ENCODE results near the gene IFIT1B. TPM values are rescaled to one million over a fixed set of nuclear protein-coding genes. Genes with fewer than 3 reads are reported as not detected.

Gene IFIT1B
- total and polyA plus RNA-seq, 10 of the 15 experiments (the other 5 are each of a cell fraction or from before 2014, with no cell fraction given) = 0.04 TPM; not detected in 9

DNA sequence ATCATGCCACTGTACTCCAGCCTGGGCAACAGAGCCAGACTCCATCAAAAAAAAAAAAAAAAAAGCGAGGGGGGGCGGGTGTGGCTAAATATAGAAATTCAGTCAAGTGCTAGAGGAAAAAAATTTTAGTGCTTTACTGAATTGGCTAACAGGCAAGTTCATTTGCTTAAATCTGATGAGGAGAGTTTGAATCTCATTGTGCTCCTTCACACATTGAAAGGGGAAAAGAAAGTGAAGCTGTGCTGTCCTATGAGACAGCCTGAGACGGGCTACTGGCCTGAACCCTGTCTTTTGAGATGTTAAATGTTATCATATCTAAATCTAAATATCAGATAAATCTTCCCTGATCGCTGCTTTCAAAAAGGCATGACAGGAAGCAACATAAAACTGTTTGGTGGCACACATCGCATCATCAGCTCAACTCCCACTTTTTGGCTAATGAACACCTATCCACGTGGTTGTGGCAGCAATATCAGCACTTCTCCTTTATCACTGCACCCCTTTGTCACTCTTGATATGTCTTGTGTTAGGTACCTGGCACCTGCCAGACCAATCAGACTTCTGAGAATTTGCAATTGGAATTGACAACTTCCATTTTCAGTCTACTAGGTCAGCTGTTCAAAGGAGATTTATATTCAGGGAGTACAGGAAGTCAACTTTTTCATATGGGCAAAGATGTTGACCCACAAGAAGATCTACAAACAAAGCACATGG, 14.0 kb upstream of the IFIT1B start:
- RAD21 ChIA-PET (ENCODE audit: unreplicated experiment) = interaction anchor here (0.9 to 2.6 kb wide), 7 partner anchors 9 to 62 kb away, joined by 3 to 16 read pairs (median 3); partner anchors contain the start of genes IFIT2 and IFIT5
- H3K27ac ChIP-seq (ENCODE audit: control insufficient read depth, insufficient read depth) = peak overlapping the region; percentile 59
- ATAC-seq (peak; percentile 45), DNase-seq (ENCODE audit: low read depth, low spot score) (peak; percentile 39), FAIRE-seq (no peak)
- in situ Hi-C loops (cut with MboI) (no loop called here), intact Hi-C loops (cut with micrococcal nuclease; ENCODE audit: unreplicated experiment) (no loop called here)
- SMC1A ChIA-PET (ENCODE audit: uncharacterized antibody, unreplicated experiment) = interaction anchor here (0.5 to 6.8 kb wide), 13 partner anchors 8 to 262 kb away, joined by 3 to 40 read pairs (median 3); partner anchors contain the start of genes IFIT1 and IFIT2
- H3K79me2 ChIP-seq (ENCODE audit: control insufficient read depth, insufficient read depth, low read length) = no peaks in the 10 kb centered on the region
- 96% methylated on average over 6 of the region's 6 CpGs for WGBS (ENCODE audit: insufficient coverage, insufficient replicate concordance, low lambda C conversion rate, missing lambda C conversion rate)
- CTCF ChIA-PET = interaction anchor here (0.9 to 2.8 kb wide), 11 partner anchors 9 to 145 kb away, joined by 3 to 9 read pairs (median 5); partner anchors contain the start of genes IFIT1, IFIT2 and LIPA
- no peaks in the 10 kb centered on the region for H3K36me3 ChIP-seq (ENCODE audit: control insufficient read depth in 2 of 2, insufficient read depth in 2 of 2, low read length in 1 of 2)
- no peak overlapping the region for H3K4me3 ChIP-seq
- H3K9me3 ChIP-seq (replicated peaks; ENCODE audit: control insufficient read depth, insufficient read depth, low read length) = no peaks in the 10 kb centered on the region
- peak overlapping the region; percentile 38; the same call in 1 of the 2 replicates for H2AFZ ChIP-seq (ENCODE audit: control insufficient read depth, low read depth, low read length)
- peaks cover 25% of the 10 kb centered on the region for H3K4me1 ChIP-seq (ENCODE audit: control insufficient read depth, insufficient read depth, low read length)
- H3K4me2 ChIP-seq (ENCODE audit: control insufficient read depth, insufficient read depth) = peak overlapping the region; percentile 62
- BruUV-seq (replicated peaks) = no TSS peak
- POLR2A ChIA-PET = interaction anchor here (0.6 to 1.2 kb wide), 5 partner anchors 8 to 239 kb away, joined by 3 to 6 read pairs (median 4); no protein-coding TSS in a partner anchor
- H3K9ac ChIP-seq (ENCODE audit: control insufficient read depth, insufficient read depth, low read length) = no peak overlapping the region
- no peaks in the 10 kb centered on the region for H4K20me1 ChIP-seq (ENCODE audit: control insufficient read depth, insufficient read depth)
- H3K27me3 ChIP-seq (replicated peaks in 1 of 2; ENCODE audit: control insufficient read depth in 2 of 2, insufficient read depth in 2 of 2, low read length in 1 of 2) = no peaks in the 10 kb centered on the region
- TF ChIP-seq, protein P1, sequence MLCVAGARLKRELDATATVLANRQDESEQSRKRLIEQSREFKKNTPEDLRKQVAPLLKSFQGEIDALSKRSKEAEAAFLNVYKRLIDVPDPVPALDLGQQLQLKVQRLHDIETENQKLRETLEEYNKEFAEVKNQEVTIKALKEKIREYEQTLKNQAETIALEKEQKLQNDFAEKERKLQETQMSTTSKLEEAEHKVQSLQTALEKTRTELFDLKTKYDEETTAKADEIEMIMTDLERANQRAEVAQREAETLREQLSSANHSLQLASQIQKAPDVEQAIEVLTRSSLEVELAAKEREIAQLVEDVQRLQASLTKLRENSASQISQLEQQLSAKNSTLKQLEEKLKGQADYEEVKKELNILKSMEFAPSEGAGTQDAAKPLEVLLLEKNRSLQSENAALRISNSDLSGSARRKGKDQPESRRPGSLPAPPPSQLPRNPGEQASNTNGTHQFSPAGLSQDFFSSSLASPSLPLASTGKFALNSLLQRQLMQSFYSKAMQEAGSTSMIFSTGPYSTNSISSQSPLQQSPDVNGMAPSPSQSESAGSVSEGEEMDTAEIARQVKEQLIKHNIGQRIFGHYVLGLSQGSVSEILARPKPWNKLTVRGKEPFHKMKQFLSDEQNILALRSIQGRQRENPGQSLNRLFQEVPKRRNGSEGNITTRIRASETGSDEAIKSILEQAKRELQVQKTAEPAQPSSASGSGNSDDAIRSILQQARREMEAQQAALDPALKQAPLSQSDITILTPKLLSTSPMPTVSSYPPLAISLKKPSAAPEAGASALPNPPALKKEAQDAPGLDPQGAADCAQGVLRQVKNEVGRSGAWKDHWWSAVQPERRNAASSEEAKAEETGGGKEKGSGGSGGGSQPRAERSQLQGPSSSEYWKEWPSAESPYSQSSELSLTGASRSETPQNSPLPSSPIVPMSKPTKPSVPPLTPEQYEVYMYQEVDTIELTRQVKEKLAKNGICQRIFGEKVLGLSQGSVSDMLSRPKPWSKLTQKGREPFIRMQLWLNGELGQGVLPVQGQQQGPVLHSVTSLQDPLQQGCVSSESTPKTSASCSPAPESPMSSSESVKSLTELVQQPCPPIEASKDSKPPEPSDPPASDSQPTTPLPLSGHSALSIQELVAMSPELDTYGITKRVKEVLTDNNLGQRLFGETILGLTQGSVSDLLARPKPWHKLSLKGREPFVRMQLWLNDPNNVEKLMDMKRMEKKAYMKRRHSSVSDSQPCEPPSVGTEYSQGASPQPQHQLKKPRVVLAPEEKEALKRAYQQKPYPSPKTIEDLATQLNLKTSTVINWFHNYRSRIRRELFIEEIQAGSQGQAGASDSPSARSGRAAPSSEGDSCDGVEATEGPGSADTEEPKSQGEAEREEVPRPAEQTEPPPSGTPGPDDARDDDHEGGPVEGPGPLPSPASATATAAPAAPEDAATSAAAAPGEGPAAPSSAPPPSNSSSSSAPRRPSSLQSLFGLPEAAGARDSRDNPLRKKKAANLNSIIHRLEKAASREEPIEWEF (IDR thresholded peaks at IDR 0.05; ENCODE audit: insufficient replicate concordance, low read depth, low read length) = no peak
- 0 out of 2 replicates have a peak, but pooled peaks have one; percentile 22 for TF ChIP-seq MXI1 (IDR thresholded peaks at IDR 0.05; ENCODE audit: low read depth, low read length)
- peak; percentile 72; the same call in 1 of the 2 replicates for TF ChIP-seq SPI1 (IDR thresholded peaks at IDR 0.05; ENCODE audit: borderline replicate concordance, insufficient read depth, low read depth, low read length)
- TF ChIP-seq, protein P2, sequence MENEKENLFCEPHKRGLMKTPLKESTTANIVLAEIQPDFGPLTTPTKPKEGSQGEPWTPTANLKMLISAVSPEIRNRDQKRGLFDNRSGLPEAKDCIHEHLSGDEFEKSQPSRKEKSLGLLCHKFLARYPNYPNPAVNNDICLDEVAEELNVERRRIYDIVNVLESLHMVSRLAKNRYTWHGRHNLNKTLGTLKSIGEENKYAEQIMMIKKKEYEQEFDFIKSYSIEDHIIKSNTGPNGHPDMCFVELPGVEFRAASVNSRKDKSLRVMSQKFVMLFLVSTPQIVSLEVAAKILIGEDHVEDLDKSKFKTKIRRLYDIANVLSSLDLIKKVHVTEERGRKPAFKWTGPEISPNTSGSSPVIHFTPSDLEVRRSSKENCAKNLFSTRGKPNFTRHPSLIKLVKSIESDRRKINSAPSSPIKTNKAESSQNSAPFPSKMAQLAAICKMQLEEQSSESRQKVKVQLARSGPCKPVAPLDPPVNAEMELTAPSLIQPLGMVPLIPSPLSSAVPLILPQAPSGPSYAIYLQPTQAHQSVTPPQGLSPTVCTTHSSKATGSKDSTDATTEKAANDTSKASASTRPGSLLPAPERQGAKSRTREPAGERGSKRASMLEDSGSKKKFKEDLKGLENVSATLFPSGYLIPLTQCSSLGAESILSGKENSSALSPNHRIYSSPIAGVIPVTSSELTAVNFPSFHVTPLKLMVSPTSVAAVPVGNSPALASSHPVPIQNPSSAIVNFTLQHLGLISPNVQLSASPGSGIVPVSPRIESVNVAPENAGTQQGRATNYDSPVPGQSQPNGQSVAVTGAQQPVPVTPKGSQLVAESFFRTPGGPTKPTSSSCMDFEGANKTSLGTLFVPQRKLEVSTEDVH (IDR thresholded peaks at IDR 0.05; ENCODE audit: low read depth, partially characterized antibody) = no peak
- peak; percentile 68; the same call in 1 of the 2 replicates for TF ChIP-seq NFYB (IDR thresholded peaks at IDR 0.05; ENCODE audit: insufficient read depth, low read depth, low read length)
- TF ChIP-seq BHLHE40 (IDR thresholded peaks at IDR 0.05; ENCODE audit: borderline replicate concordance in 1 of 2, low read depth in 2 of 2, low read length in 1 of 2) = no peak
- TF ChIP-seq, protein P3, sequence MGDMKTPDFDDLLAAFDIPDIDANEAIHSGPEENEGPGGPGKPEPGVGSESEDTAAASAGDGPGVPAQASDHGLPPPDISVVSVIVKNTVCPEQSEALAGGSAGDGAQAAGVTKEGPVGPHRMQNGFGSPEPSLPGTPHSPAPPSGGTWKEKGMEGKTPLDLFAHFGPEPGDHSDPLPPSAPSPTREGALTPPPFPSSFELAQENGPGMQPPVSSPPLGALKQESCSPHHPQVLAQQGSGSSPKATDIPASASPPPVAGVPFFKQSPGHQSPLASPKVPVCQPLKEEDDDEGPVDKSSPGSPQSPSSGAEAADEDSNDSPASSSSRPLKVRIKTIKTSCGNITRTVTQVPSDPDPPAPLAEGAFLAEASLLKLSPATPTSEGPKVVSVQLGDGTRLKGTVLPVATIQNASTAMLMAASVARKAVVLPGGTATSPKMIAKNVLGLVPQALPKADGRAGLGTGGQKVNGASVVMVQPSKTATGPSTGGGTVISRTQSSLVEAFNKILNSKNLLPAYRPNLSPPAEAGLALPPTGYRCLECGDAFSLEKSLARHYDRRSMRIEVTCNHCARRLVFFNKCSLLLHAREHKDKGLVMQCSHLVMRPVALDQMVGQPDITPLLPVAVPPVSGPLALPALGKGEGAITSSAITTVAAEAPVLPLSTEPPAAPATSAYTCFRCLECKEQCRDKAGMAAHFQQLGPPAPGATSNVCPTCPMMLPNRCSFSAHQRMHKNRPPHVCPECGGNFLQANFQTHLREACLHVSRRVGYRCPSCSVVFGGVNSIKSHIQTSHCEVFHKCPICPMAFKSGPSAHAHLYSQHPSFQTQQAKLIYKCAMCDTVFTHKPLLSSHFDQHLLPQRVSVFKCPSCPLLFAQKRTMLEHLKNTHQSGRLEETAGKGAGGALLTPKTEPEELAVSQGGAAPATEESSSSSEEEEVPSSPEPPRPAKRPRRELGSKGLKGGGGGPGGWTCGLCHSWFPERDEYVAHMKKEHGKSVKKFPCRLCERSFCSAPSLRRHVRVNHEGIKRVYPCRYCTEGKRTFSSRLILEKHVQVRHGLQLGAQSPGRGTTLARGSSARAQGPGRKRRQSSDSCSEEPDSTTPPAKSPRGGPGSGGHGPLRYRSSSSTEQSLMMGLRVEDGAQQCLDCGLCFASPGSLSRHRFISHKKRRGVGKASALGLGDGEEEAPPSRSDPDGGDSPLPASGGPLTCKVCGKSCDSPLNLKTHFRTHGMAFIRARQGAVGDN (IDR thresholded peaks at IDR 0.05) = 0 out of 2 replicates have a peak, but pooled peaks have one; percentile 19
- no peak for TF ChIP-seq NBN (IDR thresholded peaks at IDR 0.05)
